ENCODE results near the gene GALNT17.

GRCh38 chr7:71408271-71408670 is 276.3 kb downstream of the GALNT17 start:
- TF ChIP-seq POLR2A (IDR thresholded peaks at IDR 0.05; ENCODE audit: low read length) (no peak), GATA1 (IDR thresholded peaks at IDR 0.05; ENCODE audit: low read depth, low read length) (no peak)

Data from erythroblast (primary cell).